ENCODE measurements around the gene KANSL3.
"Not testable (repeated sequence)": the region's sequence is repeated elsewhere in the genome, so short reads cannot be mapped to it uniquely, and the experiment has no call there.

KANSL3 gene

DNA sequence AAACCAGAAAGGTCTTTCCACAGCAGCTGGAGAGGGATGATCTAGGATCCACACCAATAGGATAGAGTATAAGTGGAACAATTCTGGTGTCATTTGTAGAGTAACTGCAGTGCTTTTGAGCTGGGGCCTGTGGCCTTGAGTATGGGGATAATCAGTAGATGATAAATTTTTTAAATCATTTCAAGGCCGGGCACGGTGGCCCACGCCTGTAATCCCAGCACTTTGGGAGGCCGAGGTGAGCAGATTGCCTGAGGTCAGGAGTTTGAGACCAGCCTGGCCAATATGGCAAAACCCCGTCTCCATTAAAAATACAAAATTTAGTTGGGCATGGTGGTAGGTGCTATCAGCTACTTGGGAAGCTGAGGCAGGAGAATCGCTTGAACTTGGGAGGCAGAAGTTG lies 80.7 kb downstream of the KANSL3 start:
- not testable (repeated sequence) for DNase-seq (ENCODE audit: low read depth in 2 of 2)

DNA sequence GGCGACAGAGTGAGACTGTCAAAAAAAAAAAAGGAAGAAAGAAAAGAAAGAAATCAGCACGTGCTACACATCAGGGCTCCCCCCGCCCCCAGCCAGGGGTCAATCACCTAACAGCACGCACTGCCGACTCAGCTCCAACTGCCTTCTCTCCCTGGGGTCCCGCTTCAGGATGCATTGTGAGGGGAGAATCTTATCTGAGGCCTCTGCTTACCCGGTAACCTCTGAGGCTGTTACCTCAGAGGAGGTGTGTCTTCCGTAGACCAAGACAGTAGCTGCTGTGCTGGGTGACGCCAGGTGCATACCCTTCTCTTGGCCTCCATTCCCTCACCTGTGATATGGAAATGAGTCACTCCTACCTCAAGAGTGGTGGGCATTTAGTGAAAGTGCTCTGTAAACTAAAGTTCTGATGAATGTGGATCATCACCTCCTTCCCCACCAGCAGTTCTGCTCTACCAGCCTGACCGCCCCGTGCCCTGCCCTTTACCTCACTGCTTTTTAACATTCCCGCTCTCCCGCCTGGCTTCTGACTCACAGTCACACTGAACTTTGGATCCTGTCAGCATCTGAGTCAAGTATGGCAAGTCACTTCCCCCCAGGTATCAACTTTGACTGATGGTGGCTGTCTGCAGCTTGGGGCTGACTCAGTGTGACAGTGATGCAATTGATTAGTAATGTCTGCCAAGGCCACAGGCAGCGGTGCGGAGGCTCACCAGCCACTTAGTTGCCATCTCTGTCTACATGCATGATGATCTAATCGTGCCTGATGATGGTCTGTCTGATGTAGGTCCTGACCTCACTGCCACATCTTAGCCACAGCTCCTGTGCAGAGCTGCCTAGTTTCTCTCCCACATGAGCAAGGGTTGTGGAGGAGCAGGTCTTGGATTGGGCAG lies 81.4 kb downstream of the KANSL3 start:
- peak in 1 of 2 donors; percentile 63 for DNase-seq (ENCODE audit: low read depth in 2 of 2)

- no peak for DNase-seq (ENCODE audit: low read depth in 2 of 2)
Observed at GRCh38 chr2:96555146-96555610, 82.9 kb downstream of the KANSL3 start.

- DNase-seq (ENCODE audit: low read depth in 2 of 2) = peak in 1 of 2 donors; percentile 56
Observed at GRCh38 chr2:96554293-96555145, 83.6 kb downstream of the KANSL3 start.

- not testable (repeated sequence) for DNase-seq (ENCODE audit: low read depth in 2 of 2)
Observed at GRCh38 chr2:96553957-96554292, 84.2 kb downstream of the KANSL3 start.

DNA sequence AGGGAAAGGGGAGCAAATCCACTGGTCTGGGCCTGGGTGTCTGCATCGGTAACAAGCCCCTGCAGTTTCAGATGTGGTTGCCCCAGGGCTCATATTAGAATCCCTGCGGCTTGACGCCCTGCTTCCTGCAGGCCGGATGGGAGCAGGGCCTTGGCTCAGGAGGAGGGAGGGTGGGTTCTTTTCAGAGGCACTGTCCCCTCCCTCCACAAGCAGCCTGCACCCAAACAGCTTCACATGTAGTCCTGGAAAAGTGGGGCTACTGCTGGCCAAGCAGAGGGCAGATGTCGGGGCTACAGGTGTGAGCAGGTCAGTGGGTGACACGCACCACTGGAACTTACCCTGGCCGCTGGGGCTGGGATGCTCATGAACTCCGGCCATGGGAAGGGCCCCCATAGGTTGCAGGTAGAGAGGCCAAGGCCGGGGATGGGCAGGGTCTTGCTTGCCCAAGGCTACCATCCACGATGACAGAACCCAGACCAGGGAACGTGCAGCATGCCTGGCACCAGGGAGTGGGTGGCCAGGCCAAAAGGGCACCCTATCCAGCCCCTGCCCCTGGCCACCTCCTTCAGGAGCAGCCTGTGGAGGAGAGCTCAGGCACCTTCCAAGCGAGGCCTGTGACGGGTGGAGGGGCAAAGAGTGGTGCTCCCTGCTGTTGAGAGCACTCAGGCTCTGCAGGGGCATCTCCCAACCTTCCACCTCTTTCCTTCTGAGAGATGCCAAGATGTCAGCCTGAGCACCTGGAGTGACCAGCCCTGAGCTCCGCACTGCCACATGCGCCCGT lies 84.7 kb downstream of the KANSL3 start:
- no peak for DNase-seq (ENCODE audit: low read depth in 2 of 2)

DNA sequence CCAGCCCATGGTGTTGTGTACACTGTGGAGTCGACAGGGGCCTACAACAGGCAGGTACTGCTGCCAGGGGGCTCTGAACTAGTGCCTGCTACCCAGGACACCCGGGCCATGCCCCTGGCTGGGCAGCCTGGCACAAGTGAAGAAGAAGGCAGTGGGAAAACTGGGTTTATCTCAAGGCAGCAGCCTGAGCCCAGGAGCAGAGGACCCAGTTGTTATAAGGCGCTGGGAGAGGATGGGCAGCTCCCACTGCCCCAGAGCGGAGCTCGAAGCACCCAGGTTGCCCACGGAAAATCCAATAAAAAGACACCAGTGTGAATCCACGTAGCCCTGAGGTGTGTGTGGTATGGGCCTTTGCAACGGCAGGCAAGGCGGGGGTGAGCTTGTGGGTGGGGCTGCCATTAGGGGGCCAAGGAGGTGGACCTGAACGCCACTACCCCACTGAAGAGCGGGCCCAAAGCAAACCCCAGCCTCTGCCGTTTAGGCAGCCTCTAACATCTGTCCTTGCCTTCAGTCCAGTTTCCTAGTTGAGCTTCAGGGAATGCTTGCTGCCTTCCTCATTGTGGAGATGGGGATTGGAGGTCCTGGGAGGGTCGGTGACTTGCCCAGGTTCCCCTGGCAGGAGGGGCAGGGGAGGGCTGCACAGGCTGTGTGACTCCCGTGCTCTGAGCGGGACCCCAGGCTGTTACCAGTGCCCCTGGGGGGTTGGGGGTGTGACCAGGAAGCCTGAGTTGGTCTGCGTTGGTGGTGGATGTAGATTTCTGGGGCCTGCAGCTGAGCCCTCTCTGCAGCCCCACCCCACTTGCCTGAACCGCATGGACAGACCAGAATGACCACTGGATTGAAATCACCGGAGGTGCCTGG lies 85.6 kb downstream of the KANSL3 start:
- no peak for DNase-seq (ENCODE audit: low read depth in 2 of 2)

GRCh38 chr2:96551605-96552314 lies 86.4 kb downstream of the KANSL3 start:
- DNase-seq (ENCODE audit: low read depth in 2 of 2) = no peak

DNA sequence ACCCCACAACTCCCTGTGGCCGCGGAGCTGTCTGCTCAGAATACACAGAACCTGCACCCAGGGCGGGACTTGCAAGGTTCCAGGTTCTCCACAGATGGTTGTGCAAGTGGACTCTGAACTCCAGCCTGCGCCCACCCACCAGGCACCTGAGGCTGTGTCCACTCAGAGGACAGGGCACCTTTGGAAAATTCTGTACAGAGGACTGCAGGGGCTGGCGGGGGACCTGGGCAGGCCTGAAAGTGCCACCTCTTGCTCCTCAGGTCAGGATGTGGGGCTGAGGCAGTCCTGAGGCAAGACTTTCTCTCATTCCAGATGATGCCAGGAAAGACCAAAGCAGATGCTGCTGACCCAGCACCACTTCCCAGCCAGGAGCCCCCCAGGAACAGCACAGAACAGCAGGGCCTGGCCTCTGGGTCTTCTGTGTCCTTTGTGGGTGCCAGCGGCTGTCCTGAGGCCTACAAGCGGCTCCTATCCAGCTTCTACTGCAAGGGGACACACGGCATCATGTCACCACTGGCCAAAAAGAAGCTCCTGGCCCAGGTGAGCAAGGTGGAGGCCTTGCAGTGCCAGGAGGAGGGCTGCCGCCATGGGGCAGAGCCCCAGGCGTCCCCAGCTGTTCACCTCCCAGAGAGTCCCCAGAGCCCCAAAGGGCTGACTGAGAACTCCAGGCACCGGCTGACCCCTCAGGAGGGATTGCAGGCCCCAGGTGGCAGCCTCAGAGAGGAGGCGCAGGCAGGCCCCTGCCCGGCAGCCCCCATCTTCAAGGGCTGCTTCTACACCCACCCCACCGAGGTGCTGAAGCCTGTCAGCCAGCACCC lies 87.1 kb downstream of the KANSL3 start:
- DNase-seq (ENCODE audit: low read depth in 2 of 2) = no peak

- DNase-seq (ENCODE audit: low read depth in 2 of 2) = no peak
Observed at GRCh38 chr2:96549967-96550786, 87.9 kb downstream of the KANSL3 start.

- DNase-seq (ENCODE audit: low read depth in 2 of 2) = no peak
Observed at GRCh38 chr2:96549466-96549785, 88.7 kb downstream of the KANSL3 start.

- no peak for DNase-seq (ENCODE audit: low read depth in 2 of 2)
Observed at GRCh38 chr2:96548558-96549465, 89.3 kb downstream of the KANSL3 start.

DNA sequence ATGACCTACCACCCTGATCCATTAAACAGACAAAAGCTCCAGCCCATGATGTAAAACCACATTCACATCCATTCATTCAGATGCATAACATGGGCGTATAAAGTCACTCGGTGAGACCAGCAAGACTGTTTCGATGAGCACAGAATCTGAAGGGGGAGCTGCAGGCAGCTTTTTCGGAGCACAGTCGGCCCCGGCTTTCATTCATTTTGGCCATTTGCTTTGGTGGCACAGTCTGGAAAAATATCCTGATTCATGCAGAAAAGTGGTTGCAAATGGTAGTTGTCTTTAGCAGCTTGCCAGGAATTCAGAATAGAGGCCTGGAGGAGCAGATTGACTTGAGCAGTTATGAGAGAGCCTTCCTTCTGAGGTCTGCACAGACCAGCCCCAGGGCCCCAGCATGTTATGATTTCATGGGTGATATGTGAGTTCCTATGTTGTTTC lies 90.4 kb downstream of the KANSL3 start:
- DNase-seq (ENCODE audit: low read depth in 2 of 2) = no peak

GRCh38 chr2:96547203-96547641 lies 90.9 kb downstream of the KANSL3 start:
- DNase-seq (ENCODE audit: low read depth in 2 of 2) = no peak

DNA sequence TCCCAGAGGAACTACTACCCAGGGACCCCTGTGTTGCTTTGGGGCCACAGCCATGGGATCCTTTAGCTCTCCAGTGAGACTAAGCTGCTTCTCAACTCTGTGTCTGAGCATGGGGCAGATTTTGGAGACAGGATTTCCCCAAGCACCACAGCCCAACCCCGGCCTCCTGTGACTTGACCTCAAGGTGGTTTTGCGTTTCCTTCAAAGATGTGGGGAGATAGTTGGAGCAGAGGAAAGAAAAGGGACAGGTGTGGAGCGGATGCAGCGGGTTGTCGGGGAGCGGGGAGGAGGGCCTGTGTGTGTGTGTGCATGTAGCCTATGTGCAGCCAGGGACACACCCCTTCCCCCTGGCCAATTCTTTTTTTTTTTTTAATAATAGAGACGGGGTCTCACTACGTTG lies 91.3 kb downstream of the KANSL3 start:
- no peak for DNase-seq (ENCODE audit: low read depth in 2 of 2)

GRCh38 chr2:96546321-96546720 lies 91.8 kb downstream of the KANSL3 start:
- DNase-seq (ENCODE audit: low read depth in 2 of 2) = no peak
